ENCODE measurements around the gene AMACR.

Gene AMACR

DNA sequence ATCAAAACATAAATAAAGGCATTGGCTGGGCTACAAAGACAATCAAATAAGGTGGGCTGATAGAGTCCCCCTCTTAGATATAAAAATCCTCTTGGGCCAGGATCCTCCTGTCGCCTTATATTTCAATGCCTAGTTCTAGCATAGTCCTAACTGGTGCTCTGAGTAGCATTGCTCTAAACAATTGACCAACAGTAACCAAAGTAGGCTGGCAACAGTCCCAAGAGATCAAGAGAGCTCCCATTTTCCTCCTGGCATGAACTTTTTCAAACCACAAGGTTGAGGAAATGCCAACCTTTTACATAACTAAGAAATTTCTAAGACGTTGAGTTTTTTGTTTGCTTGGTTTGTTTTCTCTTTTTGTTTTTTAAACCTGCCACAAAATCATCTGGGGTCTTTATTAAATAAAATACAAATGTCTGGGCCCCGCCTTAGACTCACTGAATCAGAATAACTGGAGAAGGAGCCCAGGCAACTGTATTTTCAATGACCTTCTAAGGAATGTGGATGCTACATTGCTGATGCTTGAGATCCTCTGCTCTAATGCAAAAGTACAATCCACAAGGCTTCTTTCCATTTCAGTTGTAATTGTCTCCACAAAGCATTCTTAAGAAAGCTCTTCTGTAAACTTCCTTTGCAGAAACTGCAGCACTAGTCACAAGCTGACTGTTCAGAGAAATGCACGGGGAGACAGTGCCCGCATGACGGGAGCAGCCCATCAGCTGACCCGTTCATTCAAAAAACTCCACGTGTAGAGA lies 26.3 kb downstream of the AMACR start:
- TF ChIP-seq, protein P1, sequence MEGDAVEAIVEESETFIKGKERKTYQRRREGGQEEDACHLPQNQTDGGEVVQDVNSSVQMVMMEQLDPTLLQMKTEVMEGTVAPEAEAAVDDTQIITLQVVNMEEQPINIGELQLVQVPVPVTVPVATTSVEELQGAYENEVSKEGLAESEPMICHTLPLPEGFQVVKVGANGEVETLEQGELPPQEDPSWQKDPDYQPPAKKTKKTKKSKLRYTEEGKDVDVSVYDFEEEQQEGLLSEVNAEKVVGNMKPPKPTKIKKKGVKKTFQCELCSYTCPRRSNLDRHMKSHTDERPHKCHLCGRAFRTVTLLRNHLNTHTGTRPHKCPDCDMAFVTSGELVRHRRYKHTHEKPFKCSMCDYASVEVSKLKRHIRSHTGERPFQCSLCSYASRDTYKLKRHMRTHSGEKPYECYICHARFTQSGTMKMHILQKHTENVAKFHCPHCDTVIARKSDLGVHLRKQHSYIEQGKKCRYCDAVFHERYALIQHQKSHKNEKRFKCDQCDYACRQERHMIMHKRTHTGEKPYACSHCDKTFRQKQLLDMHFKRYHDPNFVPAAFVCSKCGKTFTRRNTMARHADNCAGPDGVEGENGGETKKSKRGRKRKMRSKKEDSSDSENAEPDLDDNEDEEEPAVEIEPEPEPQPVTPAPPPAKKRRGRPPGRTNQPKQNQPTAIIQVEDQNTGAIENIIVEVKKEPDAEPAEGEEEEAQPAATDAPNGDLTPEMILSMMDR (IDR thresholded peaks at IDR 0.05; ENCODE audit: extremely low read depth, insufficient read depth, missing control alignments), result no peak
- in situ Hi-C loops (cut with MboI; ENCODE audit: low pct_unique_long_range_greater_than_20kb, low sequenced_read_pairs, unreplicated experiment), result no loop called here
- no peak for DNase-seq (ENCODE audit: low spot score)

DNA sequence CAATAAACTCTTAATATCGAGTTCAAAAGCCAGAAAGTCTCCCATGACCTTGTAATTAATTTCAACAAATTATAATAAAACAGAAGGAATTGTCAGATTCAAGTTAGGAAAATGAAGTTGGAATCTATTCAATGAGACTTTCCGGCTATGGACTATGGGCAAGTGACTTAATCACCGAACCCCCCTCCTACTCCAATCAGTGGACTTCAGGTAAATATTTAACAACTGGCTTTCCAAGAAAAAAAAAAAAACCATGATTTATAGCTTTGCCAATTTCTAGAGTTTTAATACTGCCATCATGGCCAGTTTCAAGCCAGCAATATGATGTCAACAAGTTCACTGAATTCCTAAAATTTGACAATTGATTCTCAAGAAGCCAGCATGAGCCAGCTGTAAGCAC lies 27.8 kb downstream of the AMACR start:
- in situ Hi-C loops (cut with MboI; ENCODE audit: low pct_unique_long_range_greater_than_20kb, low sequenced_read_pairs, unreplicated experiment), result no loop called here
- no peak for DNase-seq (ENCODE audit: low spot score)
- TF ChIP-seq, protein P1 (IDR thresholded peaks at IDR 0.05; ENCODE audit: extremely low read depth, insufficient read depth, missing control alignments), result no peak

DNA sequence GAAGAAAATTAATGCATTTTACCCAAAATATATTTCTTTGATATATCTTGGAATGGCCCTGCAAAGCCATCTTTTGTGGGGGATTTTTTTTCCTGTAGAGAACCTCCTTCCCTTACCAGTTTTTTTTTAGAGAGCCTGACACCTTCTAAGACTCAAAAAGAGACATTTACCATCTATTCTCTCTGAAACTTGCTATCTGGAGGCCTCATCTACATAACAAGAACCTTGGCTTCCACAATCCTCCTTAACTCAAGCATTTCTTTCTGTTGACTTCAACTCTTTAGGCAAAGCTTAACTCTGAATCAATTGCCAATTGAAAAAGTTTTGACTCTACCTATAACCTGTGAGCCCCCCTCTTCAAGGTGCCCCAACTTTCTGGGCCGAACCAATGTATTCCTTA lies 29.5 kb downstream of the AMACR start:
- in situ Hi-C loops (cut with MboI; ENCODE audit: low pct_unique_long_range_greater_than_20kb, low sequenced_read_pairs, unreplicated experiment), result no loop called here
- no peak for DNase-seq (ENCODE audit: low spot score)
- TF ChIP-seq, protein P1 (IDR thresholded peaks at IDR 0.05; ENCODE audit: extremely low read depth, insufficient read depth, missing control alignments), result no peak

DNA sequence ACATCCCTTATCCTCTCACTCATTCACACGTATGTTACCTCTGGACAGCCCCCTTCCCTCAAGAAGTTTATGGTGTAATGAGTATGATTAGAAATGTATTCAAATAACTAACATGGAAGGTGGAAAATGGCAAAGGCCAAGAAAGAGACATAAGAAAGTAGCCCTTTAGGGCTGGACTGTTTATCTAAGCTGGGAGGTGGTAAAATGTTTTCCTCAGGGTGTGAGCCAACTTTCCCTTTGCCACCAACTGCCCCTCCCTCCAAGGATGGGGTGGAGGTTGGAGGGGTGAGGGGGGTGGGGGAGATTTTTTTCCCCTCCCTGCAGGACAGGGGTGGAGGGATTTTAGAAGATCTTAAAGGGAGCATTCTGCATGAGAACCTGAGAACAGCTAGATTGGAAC lies 31.5 kb downstream of the AMACR start:
- TF ChIP-seq, protein P1 (IDR thresholded peaks at IDR 0.05; ENCODE audit: extremely low read depth, insufficient read depth, missing control alignments), result no peak
- no peak for DNase-seq (ENCODE audit: low spot score)
- in situ Hi-C loops (cut with MboI; ENCODE audit: low pct_unique_long_range_greater_than_20kb, low sequenced_read_pairs, unreplicated experiment), result no loop called here

DNA sequence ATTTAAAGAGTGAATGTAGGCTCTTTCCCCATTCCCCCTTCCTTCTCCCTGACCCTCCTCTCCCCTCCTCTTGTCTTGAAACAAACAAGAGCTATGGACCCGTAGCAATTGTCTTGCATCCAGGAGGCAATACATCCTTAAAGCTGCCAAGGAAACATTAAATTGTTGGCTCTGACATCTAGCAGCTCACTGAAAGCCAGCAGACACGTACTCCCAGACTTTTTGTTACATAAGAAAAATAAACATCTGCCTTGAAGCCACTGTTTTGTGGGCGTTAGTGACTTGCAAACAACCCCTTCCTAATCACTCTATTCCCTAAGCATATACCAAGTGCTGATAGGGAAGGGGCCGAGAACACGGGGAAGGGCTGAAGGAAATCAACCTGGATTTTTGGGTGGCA lies 32.0 kb downstream of the AMACR start:
- no peak for DNase-seq (ENCODE audit: low spot score)
- TF ChIP-seq, protein P1 (IDR thresholded peaks at IDR 0.05; ENCODE audit: extremely low read depth, insufficient read depth, missing control alignments), result no peak
- in situ Hi-C loops (cut with MboI; ENCODE audit: low pct_unique_long_range_greater_than_20kb, low sequenced_read_pairs, unreplicated experiment), result no loop called here

DNA sequence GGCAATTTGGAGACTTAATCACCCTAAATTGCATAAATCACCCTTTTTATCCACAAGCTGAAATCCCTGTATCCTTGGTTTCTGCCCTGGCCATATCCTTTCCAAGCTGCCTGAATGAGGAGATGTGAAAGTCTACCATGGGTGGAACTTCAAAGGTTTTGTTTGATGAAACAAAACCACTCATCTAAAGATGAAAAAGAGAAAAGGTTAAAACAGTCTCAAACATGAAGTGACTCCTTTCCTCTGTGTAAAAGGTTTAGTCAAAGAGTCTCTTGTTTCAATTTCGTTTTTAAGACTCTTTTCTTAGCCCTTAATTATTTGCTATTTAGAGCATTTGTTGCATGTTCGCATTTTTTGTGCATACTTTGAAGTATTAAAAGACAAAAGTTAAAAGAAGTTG lies 34.6 kb downstream of the AMACR start:
- DNase-seq (ENCODE audit: low spot score), result peak; percentile 46
- TF ChIP-seq, protein P1 (IDR thresholded peaks at IDR 0.05; ENCODE audit: extremely low read depth, insufficient read depth, missing control alignments), result no peak
- in situ Hi-C loops (cut with MboI; ENCODE audit: low pct_unique_long_range_greater_than_20kb, low sequenced_read_pairs, unreplicated experiment), result loop anchor here (25.0 kb wide), 1 partner anchor 536 kb away; the partner anchor contains the start of gene TARS1

Measured in GM13977 (cell line).